B cell (primary cell): Measurements from ENCODE around the gene IRF7. TPM values are rescaled to one million over a fixed set of nuclear protein-coding genes. Genes with fewer than 3 reads are reported as not detected.

ENCODE experiments used
- ATAC-seq: fragments of 200-7000 bp; cut with Tn5 transposase; one replicate; pipeline ENCODE4 v1.10.0; 2021; ENCODE audit warnings: low read depth, mild to moderate bottlenecking, moderate number of reproducible peaks, moderate library complexity
- CTCF ChIA-PET: fragments of 350-600 bp; sonication (Branson Sonifier 250); formaldehyde crosslinking; loops from one replicate; lab custom pipeline; 2021; ENCODE audit warnings: antibody characterized with exemption, inconsistent platforms; lab: Charles Lee
- POLR2A ChIA-PET: fragments of 350-600 bp; sonication (Branson Sonifier 250); formaldehyde crosslinking; loops from one replicate; lab custom pipeline; 2021; ENCODE audit warnings: antibody characterized with exemption; lab: Charles Lee
- DNase-seq: peaks from one replicate; pipeline ENCODE4 v3.0.0; 2013
- H2AFZ ChIP-seq: 2 replicates; pipeline ENCODE4 v1.6.1; 2012; ENCODE audit warnings: mild to moderate bottlenecking, low read depth, low read length; ENCODE audit not compliant: insufficient read depth, poor library complexity, severe bottlenecking
- H3K27ac ChIP-seq, 2 donors: 1 replicate in 1 of 2; 2 replicates in 1 of 2; pipeline ENCODE4 v1.5.1; 2012 to 2013; ENCODE audit warnings: low read length in 2 of 2, mild to moderate bottlenecking in 2 of 2, moderate library complexity in 1 of 2
- H3K27me3 ChIP-seq, 4 experiments: fragments of 200-600 bp in 1 of 4; sonication (generic) in 1 of 4; replicated peaks in 1 of 4; 1 replicate in 2 of 4; 2 replicates in 2 of 4; pipeline versions ENCODE4 v1.6.1 to v1.7.0; 2013 to 2016; ENCODE audit warnings: low read length in 3 of 4, mild to moderate bottlenecking in 2 of 4, mixed read lengths in 1 of 4, moderate library complexity in 1 of 4; ENCODE audit not compliant: insufficient read depth in 4 of 4, control insufficient read depth in 3 of 4; ENCODE audit errors: control extremely low read depth in 1 of 4
- H3K36me3 ChIP-seq, 2 experiments: replicated peaks in 1 of 2; 1 replicate in 1 of 2; 2 replicates in 1 of 2; pipeline versions ENCODE4 v1.6.1 to v1.7.1; 2013; ENCODE audit warnings: low read length in 1 of 2; ENCODE audit not compliant: insufficient read depth in 2 of 2, control insufficient read depth in 1 of 2; ENCODE audit errors: control extremely low read depth in 1 of 2, extremely low read depth in 1 of 2
- H3K4me1 ChIP-seq, 2 donors: fragments of 200-600 bp in 1 of 2; sonication (generic) in 1 of 2; 1 replicate in 1 of 2; 2 replicates in 1 of 2; pipeline versions ENCODE4 v1.5.1 to v1.6.1; 2013 to 2017; ENCODE audit warnings: low read length in 2 of 2; ENCODE audit not compliant: control insufficient read depth in 2 of 2, insufficient read depth in 2 of 2
- H3K4me2 ChIP-seq: replicated peaks from 2 replicates; pipeline ENCODE3; 2012; ENCODE audit warnings: mild to moderate bottlenecking, low read depth, low read length; ENCODE audit not compliant: poor library complexity, severe bottlenecking
- H3K4me3 ChIP-seq, 5 experiments: fragments of 200-600 bp in 1 of 5; sonication (generic) in 1 of 5; 1 replicate in 3 of 5; 2 replicates in 2 of 5; pipeline versions ENCODE4 v1.5.1 to v1.7.0; 2011 to 2016; ENCODE audit warnings: low read length in 4 of 5, mild to moderate bottlenecking in 4 of 5, low read depth in 2 of 5, control low read depth in 1 of 5, moderate library complexity in 1 of 5; ENCODE audit not compliant: insufficient read depth in 1 of 5; ENCODE audit errors: control extremely low read depth in 1 of 5, extremely low read depth in 1 of 5
- H3K79me2 ChIP-seq: fragments of 200-600 bp; sonication (generic); one replicate; pipeline ENCODE4 v1.6.0; 2016; ENCODE audit warnings: low read length; ENCODE audit not compliant: control insufficient read depth, insufficient read depth
- H3K9ac ChIP-seq: fragments of 200-600 bp; sonication (generic); 2 replicates; pipeline ENCODE4 v1.6.1; 2017; ENCODE audit warnings: mild to moderate bottlenecking, low read length, moderate library complexity
- H3K9me3 ChIP-seq, 3 donors: one replicate each; pipeline versions ENCODE4 v1.6.1 to v1.7.1; 2013; ENCODE audit warnings: low read length in 2 of 3; ENCODE audit not compliant: control insufficient read depth in 2 of 3, insufficient read depth in 1 of 3; ENCODE audit errors: control extremely low read depth in 1 of 3
- H4K20me1 ChIP-seq: 2 replicates; pipeline ENCODE4 v1.6.0; 2012; ENCODE audit warnings: mild to moderate bottlenecking, low read length; ENCODE audit not compliant: insufficient read depth, control insufficient read depth, poor library complexity, severe bottlenecking
- H3K27ac Mint-ChIP-seq: one replicate; pipeline ENCODE4 v1.8.0; 2021; ENCODE audit warnings: mixed read lengths
- H3K27me3 Mint-ChIP-seq: one replicate; pipeline ENCODE4 v1.8.0; 2021; ENCODE audit warnings: mixed read lengths
- H3K4me1 Mint-ChIP-seq: one replicate; pipeline ENCODE4 v1.8.0; 2021; ENCODE audit warnings: mixed read lengths
- H3K4me3 Mint-ChIP-seq: one replicate; pipeline ENCODE4 v1.8.0; 2021; ENCODE audit warnings: mixed read lengths
- H3K9me3 Mint-ChIP-seq: one replicate; pipeline ENCODE4 v1.8.0; 2022; ENCODE audit warnings: mixed read lengths; ENCODE audit not compliant: insufficient read depth
- CTCF ChIP-seq: fragments of 200-600 bp; IDR thresholded peaks from one replicate; pipeline ENCODE4 v1.8.0; 2022; ENCODE audit warnings: antibody characterized with exemption, mild to moderate bottlenecking
- EZH2 ChIP-seq: IDR thresholded peaks from 2 replicates; pipeline ENCODE4 v1.6.1; 2012; ENCODE audit warnings: borderline replicate concordance, low read depth, mild to moderate bottlenecking, moderate library complexity, low read length; ENCODE audit not compliant: insufficient read depth, poor library complexity, severe bottlenecking
- WGBS: methylation state at CpG from one replicate; pipeline ENCODE4 v1.1.5; 2013; ENCODE audit warnings: missing lambda C conversion rate; ENCODE audit not compliant: insufficient coverage; 5-methylcytosine and 5-hydroxymethylcytosine counted together
- intact Hi-C: fragments of 100-400 bp; cut with micrococcal nuclease; formaldehyde crosslinking; loops from one replicate; pipeline ENCODE4 v1.10.0; 2022
- polyA plus RNA-seq: library from polyadenylated mRNA; depleted of rRNA; stranded (reverse); fragments of >200 nt; gene quantifications from 2 replicates; pipeline ENCODE4 v1.2.3, GENCODE V29; 2012
- total RNA-seq, 2 donors: library from RNA; stranded (reverse); fragments of 120-200 nt in 1 of 2; gene quantifications; 1 replicate in 1 of 2; 2 replicates in 1 of 2; pipeline versions ENCODE4 v1.2.3 to v1.2.4, GENCODE V29; 2013 to 2022

IRF7 gene
- total and polyA plus RNA-seq, 2 donors (not counting 1 experiment from before 2014, with no cell fraction given), result 136 to 184 TPM

- no peaks in the 10 kb centered on the region for H3K4me1 ChIP-seq
Measured at GRCh38 chr11:596374-596773, 19.4 kb downstream of the IRF7 start.

GRCh38 chr11:595400-595799, 20.4 kb downstream of the IRF7 start:
- DNase-seq (no peak), ATAC-seq (no peak)
- peaks cover 0 to 72% of the 10 kb centered on the region in 2 experiments for H3K36me3 ChIP-seq
- no peak overlapping the region for H3K27ac ChIP-seq
- H3K4me1 ChIP-seq, result no peaks in the 10 kb centered on the region
- intact Hi-C loops, result no loop called here
- ChIA-PET CTCF (no interaction called here), POLR2A (no interaction called here)
- H4K20me1 ChIP-seq, result peaks cover 62% of the 10 kb centered on the region
- 97% methylated on average over 10 of the region's 10 CpGs for WGBS
- Mint-ChIP-seq H3K27ac (no peak overlapping the region), H3K9me3 (no peaks in the 10 kb centered on the region), H3K4me3 (no peak overlapping the region), H3K4me1 (no peaks in the 10 kb centered on the region), H3K27me3 (no peaks in the 10 kb centered on the region)
- H3K9ac ChIP-seq, result no peak overlapping the region
- H3K4me2 ChIP-seq, result no peak overlapping the region
- no peaks in the 10 kb centered on the region for H3K27me3 ChIP-seq
- TF ChIP-seq CTCF (no peak), EZH2 (no peak)
- no peak overlapping the region for H2AFZ ChIP-seq
- H3K79me2 ChIP-seq, result peaks cover 39% of the 10 kb centered on the region
- H3K4me3 ChIP-seq, result no peak overlapping the region
- no peaks in the 10 kb centered on the region for H3K9me3 ChIP-seq

More at GRCh38 chr11:596374-596773, 19.4 kb downstream of the IRF7 start:
- CTCF ChIA-PET, result no interaction called here
- 89% methylated on average over 7 of the region's 10 CpGs for WGBS
- intact Hi-C loops, result no loop called here
- H3K9me3 ChIP-seq, result no peaks in the 10 kb centered on the region
- POLR2A ChIA-PET, result no interaction called here
- H3K4me3 ChIP-seq, result no peak overlapping the region
- TF ChIP-seq EZH2, result no peak
- H3K27ac Mint-ChIP-seq, result no peak overlapping the region
- no peaks in the 10 kb centered on the region for H3K27me3 ChIP-seq
- H3K79me2 ChIP-seq, result peaks cover 39% of the 10 kb centered on the region
- no peak overlapping the region for H2AFZ ChIP-seq
- H3K9ac ChIP-seq, result no peak overlapping the region
- DNase-seq (no peak), ATAC-seq (no peak)
- H3K27me3 Mint-ChIP-seq, result no peaks in the 10 kb centered on the region
- no peaks in the 10 kb centered on the region for H3K4me1 Mint-ChIP-seq
- no peak overlapping the region for H3K4me3 Mint-ChIP-seq
- no peaks in the 10 kb centered on the region for H3K9me3 Mint-ChIP-seq
- H3K4me2 ChIP-seq, result no peak overlapping the region
- H3K36me3 ChIP-seq, result peaks cover 0 to 69% of the 10 kb centered on the region in 2 experiments
- H4K20me1 ChIP-seq, result peaks cover 54% of the 10 kb centered on the region
- no peak overlapping the region for H3K27ac ChIP-seq
